AG20443 (cell line): ENCODE data around the gene GOLGA1.
A peak's percentile ranks its signal among the peaks of the same experiment; 100 is the strongest.
"Not testable (repeated sequence)": the region's sequence is repeated elsewhere in the genome, so short reads cannot be mapped to it uniquely, and the experiment has no call there.

ENCODE experiments used
- DNase-seq: peaks from one replicate; pipeline ENCODE4 v3.0.0; 2012; ENCODE audit warnings: low spot score, mixed read lengths

Gene GOLGA1, protein sequence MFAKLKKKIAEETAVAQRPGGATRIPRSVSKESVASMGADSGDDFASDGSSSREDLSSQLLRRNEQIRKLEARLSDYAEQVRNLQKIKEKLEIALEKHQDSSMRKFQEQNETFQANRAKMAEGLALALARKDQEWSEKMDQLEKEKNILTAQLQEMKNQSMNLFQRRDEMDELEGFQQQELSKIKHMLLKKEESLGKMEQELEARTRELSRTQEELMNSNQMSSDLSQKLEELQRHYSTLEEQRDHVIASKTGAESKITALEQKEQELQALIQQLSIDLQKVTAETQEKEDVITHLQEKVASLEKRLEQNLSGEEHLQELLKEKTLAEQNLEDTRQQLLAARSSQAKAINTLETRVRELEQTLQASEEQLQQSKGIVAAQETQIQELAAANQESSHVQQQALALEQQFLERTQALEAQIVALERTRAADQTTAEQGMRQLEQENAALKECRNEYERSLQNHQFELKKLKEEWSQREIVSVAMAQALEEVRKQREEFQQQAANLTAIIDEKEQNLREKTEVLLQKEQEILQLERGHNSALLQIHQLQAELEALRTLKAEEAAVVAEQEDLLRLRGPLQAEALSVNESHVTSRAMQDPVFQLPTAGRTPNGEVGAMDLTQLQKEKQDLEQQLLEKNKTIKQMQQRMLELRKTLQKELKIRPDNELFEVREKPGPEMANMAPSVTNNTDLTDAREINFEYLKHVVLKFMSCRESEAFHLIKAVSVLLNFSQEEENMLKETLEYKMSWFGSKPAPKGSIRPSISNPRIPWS

DNA sequence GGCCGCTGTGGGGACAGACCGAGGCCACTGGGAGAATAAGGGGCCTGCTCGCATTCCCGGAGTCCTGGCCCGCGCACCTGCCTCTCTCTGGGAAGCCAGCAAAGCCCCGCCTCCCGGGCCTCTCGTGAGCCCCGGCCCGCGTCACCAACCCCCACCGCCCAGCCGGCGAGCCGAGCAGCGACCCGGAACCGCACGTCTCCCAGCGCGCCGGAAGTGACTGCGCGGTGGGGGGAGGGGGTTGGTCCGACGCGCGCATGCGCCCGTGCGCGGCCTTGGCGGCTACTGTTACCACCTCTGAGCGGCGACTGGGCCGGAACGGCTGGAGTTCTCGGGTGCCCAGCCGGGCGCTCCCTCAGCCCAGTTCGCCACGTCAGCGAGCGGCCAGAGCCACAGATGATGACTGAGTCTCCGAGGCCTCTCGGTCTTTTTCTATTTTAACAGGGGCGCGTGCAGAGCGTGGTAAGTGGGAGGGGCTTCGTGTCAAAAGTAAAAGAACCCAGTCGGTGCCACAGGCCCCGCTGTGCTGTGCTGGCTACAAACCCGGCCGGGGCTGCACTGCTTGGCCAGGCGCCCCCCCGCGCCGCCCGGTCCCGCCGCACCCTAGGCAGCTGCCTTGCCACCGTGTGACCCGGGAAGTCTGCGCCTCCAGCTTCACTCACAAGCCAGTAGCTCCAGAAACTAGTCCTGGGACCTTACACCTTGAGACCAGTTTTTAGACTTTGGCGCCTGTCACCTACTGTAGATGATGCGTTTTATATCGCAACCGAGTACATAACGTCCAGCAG is at the start of gene GOLGA1:
Gene GOLGA1, minus strand, starts transcription at position 190 of the 785 bp plus-strand sequence. CDS start 2,372 bp downstream, outside the sequence.
- peak; percentile 100 for DNase-seq

DNA sequence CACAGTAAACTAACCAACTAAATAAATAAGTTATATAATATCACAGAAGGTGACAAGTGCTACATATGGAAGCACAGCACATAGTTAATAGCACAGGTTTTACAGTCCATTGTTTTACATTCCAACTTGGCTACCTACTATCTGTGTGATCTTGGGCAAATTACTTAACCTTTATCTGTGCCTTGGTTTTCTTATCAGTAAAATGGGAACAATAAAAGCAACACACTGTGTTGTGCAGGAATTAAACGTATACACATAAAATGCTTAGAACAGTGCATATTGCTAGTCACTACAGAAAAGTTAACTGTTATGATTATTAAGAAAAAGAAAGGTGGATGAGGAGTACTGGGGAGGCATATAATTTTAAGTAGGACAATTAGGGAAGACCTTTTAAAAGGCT is 42.8 kb upstream of the GOLGA1 start:
- DNase-seq, result no peak

DNA sequence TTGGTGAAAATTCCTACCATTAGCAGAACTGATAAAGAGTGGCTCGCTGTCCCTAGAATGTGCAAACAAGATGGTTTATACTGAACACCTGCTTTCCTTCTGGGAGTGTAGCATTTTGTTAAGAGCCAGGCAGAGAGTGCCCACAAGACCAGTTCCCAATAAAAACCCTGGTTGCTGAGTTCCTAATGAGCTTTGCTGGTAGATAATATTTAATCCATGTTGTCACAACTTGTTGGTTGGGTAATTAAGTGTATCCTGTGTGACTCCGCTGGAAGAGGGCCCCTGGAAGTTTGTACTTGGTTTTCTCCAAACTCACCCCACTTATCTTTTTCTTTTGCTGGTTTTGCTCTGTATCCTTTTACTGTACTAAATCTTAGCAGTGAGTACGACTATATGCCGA is 39.5 kb upstream of the GOLGA1 start:
- no peak for DNase-seq

DNA sequence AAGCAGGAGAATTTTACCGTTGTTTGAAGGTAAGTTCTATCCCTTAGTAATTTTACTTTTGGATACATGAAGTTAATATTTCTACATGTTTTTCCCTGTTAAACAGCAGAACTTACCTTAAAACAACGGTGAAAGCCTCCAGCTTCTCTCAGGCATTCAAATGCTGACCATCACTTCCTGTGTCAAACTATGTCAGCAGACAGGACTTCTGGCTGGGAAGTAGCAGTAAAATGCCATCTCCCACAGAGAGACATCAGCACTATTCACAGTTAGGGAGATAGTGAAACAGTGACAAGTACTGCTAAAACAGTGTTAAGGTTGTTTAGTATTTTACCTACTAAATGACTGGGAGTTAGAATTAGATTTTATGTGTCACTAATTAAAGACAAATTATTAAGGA is 34.2 kb upstream of the GOLGA1 start:
- no peak for DNase-seq

DNA sequence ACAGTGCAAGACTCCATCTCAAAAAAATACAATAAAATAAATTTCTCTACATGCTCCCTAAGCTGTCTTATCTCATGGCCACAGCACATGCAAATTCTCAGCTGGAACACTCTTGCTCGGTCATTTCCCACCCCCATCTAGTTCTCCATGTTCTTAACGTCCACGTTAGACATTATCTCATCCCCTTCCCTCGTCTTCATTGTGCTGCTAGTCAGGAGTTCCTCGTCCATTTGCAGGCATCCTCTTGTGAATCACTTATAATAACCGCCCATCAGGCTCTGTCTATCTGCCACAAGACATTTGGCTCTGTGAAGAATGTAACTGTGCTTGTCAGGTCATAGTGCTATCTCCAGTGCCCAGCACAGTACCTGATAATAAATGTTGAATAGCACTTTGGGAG is 32.9 kb upstream of the GOLGA1 start:
- DNase-seq, result no peak

DNA sequence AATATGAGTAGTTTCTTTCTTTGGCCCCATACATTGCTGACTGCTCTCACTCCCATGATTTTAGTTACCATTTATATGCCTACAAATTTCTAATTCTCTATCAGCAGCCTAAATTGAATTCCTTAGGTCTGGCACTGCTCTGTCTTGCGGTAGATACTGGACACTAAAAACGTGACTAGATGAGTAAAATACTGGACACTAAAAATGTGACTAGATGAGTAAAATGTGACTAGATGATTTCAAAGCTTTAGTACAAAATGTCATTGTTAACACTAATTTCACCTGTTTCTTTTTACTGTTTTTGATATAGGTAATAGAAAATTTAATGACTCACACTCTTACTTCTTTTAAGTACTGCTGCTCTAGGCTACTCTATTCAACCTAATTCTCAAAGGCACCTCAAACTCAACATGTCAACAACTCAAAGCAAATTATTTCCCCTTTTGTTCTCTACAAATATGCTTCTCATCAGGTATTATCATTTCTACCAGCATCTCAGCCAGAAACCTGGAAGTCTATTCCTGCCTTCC is 31.4 kb upstream of the GOLGA1 start:
- no peak for DNase-seq

DNA sequence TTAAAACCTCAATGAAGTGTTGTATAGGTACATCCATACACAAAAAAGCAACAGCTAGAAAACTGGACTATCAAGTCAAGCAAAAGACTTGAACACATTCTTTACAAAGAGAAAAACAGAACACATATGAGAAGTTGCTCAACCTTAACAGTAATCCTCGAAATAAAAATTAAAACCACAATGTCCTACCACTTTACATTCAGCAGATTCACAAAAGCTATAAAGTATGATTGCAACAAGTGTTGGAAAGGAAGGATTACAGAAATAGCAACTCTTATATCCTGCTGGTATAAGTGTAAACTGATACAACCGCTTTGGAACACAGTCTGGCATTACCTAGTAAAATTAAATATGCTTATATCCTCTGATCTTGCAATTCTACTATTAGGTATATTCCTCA is 28.5 kb upstream of the GOLGA1 start:
- no peak for DNase-seq

DNA sequence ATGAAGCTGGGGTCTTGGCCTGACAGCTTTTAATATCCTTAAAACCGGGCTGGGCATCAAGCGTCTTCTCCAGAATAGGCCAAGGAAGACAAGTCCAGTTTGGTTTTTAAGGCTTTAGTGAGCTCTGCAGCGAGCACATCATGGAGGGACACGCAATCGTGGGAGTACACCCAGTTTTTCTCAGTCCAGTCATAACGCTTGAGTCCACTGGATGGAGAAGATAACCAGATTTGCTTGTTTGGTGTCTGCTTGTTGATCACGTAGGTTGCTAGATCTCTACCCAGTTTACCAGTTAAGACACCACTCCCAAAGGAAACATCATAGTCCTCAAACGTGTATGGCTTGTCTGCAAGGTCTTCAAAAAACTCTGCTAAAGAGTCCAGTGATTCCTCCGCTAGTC is 27.4 kb upstream of the GOLGA1 start:
- DNase-seq, result no peak

DNA sequence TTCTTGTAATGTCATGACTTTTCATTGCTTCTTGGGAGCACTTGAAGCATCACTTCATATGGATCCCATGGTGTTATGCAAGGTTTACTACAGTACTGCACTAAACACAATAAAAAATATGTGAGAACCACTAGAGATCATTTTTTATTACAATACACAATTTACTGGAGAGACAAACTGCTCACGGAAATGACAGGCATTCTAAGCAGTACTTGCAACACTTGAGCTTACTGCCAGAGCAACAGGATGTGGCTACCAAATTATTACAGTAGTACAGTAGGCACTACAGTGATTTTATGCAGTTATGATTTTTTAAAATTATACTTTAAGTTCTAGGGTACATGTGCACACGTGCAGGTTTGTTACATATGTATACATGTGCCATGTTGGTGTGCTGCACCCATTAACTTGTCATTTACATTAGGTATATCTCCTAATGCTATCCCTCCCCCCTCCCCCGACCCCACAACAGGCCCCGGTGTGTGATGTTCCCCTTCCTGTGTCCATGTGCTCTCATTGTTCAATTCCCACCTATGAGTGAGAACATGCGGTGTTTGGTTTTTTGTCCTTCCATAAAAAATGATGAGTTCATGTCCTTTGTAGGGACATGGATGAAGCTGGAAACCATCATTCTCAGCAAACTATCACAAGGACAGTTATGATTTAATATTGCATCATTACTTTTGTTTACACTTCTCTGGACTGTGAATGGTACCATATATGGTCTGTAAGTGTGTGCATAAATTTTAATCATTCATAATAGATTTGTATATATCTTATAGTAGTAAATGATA is 25.1 kb upstream of the GOLGA1 start:
- DNase-seq, result peak; percentile 14

DNA sequence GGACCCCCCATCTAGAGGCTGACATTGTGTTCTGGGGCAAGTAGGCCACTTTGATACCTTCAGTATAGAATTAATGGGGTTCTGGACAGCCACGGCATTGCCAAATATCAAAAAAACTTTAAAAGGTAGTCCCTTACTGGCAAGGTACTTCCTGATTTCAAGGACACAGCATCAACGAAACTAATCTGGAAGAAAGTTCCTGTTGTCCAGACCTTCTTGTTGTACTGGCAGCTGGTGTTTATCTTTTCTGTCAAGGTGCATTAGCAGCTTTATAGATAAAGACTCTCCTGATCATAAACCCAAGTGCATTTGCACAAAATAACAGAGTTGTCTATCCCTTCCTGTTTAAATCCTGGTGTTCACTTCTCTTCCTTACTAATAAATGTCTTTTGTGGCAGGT is 23.7 kb upstream of the GOLGA1 start:
- no peak for DNase-seq

DNA sequence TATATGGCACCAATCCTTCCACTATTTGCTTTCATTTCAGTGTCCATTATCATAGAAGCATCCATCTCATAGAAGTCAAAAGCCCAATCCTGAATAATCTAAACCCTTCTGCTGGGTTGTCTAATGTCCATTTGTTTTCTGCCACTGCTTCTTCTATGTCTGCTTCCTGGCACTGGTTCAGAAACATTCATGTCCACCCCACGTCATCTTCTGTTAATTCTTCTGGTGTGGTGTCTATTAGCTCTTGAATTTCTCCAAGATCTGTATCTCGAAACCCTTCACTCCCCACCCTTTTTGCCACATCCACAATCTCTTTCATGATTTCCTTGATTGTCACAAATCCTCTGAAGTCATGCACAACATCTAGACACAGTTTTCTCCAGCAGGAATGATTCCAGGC is 23.2 kb upstream of the GOLGA1 start:
- no peak for DNase-seq

DNA sequence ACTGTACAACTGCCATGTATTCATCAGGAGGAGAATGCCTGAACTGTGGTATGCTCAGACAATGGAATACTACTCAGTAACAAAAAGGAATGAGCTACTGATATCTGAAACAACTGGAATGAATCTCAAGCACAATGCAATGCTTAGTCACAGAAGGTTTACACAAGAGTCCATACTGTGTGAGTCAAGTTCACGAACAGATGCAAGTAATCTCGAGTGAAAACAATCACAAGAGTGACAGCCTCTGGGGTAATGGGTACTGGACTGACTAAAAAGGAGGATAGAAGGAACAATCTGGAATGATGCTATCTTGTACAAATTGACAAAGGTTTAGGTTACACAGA is 19.5 kb upstream of the GOLGA1 start:
- no peak for DNase-seq

DNA sequence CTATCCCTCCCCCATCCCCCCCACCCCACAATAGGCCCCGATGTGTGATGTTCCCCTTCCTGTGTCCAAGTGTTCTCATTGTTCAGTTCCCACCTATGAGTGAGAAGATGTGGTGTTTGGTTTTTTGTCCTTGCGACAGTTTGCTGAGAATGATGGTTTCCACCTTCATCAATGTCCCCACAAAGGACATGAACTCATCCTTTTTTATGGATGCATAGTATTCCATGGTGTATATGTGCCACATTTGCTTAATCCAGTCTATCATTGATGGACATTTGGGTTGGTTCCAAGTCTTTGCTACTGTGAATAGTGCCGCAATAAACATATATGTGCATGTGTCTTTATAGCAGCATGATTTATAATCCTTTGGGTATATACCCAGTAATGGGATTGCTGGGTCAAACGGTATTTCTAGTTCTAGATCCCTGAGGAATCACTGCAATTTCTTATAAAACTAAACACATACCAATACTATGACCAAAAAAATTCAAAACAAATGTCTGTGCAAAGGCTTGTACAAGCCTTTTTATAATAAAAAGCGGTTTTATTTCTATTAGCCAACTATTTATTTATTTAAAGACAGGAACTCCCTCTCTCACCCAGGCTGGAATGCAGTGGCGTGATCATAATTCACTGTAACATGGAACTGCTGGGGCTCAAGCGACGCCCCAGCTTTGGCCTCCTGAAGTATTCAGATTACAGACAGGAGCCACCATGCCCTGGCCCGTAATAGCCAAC is 19.0 kb upstream of the GOLGA1 start:
- DNase-seq, result not testable (repeated sequence)

DNA sequence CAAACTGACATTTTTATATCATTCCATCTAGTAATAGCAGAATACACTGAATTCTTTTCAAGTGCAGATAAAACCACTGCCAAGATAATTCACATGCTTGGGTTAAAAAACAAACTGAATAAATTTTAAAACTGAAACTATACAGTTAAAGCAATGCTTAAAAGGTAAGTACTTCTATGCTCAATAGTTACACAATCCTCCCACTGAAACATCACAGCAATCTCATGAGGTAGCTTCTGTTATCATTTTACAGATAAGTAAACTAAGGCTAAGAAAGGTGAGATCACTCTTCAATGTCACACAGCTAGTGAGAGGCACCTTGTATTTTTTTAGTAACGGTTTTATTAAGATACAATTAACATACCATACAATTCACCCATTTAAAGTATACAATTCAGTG is 13.4 kb upstream of the GOLGA1 start:
- no peak for DNase-seq

DNA sequence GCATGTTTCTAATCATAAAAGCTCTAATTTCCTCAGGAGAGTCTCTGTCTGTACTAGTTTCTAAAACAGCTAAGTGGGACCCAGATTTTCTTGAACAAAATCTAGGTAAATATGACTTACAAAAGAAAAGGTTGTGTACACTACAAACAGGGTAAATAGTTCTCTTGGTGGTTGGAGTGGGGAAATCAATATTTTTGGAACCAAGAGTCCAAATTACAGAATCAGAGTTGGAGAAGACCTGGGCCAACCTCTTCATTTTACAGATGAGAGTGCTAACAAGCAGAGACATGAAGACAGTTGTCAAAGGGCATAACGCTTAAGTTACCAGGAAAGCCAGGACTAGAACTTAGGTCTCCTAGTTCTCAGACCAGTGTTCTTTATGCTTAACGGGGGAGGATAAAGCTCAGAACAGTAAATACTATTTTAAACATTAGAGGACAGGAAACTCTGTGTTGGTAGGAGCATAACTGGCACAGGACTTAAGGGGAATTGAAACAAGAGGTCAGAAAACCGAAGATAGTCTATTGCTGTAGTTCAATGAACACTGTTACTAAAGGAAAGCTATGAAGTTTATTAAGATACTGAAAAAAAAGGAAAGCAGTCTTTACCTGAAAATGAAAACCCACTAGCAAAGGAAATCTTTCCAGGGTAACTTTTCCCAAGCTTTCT is 9.3 kb upstream of the GOLGA1 start:
- no peak for DNase-seq

DNA sequence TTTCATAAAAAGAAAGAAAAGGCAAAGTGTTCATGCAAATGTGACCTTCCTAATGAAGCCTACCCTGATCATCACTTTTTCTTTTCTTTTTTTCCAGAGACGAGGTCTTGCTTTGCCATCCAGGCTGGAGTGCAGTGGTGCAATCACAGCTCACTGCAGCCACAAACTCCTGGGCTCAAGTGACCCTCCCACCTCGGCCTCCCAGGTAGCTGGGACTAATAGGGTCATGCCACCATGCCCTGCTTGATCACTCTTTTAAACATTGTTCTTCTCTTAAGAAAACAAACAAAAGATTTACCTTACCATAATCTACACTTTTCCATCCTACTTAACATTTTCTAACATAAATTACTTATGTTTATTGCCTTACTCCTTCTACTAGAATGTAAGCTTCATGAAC is 8.5 kb upstream of the GOLGA1 start:
- no peak for DNase-seq

DNA sequence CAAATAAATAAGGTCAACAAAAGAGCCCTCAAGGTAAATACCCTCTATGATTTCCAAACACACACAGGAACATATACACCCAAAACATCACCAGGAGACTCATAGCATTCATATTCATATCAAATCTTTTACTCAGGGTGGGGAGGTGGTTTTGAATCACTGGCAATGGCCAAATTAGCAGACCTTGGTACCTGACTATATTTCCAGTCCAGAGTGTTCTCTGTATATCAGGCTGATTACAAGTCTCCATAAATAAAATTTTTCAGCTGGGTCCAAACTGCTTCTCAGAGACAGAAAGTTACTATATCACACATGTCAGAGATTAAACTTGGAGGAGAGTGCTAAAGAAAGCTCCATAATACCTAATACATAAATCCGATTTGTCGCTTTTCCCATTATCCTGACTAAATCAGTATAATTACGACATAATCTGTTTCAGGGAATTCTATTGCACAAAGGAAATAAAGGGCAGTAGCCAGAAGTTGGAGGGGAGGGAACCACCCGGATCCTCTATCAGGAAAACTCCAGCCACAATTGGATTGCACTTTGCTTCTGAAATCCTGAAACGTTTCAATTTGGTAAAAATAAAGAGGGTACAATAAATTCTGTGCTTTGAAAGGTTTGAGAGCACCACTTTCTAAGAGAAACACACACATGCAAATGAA is 7.0 kb upstream of the GOLGA1 start:
- no peak for DNase-seq

DNA sequence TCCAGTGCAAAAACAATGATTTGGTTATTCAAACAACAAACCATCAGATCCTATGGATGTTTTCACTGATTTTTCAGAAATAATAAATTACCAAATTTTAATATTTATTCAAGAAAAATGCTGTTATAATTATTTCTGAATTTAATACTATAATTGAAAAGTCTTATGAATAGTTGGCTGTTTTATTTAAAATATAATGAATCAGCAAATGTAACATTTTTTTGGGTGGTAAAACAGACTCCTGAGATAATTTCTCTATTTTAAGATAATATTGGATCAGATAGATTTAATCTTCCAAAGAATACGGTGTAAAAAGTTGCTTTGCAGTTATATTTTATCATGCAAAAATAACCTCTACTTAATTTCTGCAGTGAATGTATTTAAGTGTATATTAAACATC is 5.3 kb upstream of the GOLGA1 start:
- no peak for DNase-seq

DNA sequence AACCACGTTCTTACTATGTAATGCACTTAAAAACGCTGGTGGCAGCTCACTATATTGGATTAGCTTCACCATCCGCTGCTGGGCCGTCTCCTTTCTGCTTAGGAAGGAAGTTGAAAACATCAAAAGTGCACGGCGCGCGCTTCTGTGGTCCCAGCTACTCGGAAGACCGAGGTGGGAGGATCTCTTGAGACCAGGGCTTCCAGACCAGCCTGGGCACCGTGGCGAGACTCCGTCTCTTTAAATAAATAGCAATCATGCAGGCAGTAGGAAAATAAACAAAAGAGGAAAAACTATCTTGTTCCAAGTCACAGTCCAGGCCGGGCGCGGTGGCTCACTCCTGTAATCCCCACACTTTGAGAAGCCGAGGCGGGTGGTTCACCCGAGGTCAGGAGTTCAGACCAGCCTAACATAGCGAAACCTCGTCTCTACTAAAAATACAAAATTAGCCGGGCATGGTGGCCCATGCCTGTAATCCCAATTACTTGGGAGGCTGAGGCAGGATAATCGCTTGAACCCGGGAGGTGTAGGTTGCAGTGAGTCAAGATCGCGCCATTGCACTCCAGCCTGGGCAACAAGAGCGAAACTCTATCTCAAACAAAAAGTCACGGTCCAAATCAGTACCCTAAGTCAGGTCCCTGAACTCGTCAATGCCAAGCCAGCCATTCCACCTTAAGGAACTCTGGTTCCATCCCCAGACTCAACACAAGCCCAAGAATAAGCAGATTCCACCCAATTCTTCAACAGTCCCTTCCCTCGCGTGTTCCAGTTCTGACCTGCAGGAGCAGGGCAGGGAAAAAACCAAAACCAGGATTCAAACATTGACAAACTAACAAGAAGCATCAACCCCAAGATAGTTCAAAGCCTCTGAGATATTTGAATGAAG is 1.0 kb upstream of the GOLGA1 start:
- peak; percentile 19 for DNase-seq
